WI38 (cell line): Measurements from ENCODE around the gene KCNK4.
A peak's percentile ranks its signal among the peaks of the same experiment; 100 is the strongest.

Source experiments
- H3K4me3 ChIP-seq: 2 replicates; pipeline ENCODE4 v1.5.1; 2011; ENCODE audit warnings: low read depth, mild to moderate bottlenecking, control low read depth, low read length
- TF ChIP-seq, protein P1 (sequence below): IDR thresholded peaks from 2 replicates; pipeline ENCODE4 v1.5.1; 2012; ENCODE audit warnings: low read depth, mild to moderate bottlenecking, control low read depth, low read length

The KCNK4 gene

DNA sequence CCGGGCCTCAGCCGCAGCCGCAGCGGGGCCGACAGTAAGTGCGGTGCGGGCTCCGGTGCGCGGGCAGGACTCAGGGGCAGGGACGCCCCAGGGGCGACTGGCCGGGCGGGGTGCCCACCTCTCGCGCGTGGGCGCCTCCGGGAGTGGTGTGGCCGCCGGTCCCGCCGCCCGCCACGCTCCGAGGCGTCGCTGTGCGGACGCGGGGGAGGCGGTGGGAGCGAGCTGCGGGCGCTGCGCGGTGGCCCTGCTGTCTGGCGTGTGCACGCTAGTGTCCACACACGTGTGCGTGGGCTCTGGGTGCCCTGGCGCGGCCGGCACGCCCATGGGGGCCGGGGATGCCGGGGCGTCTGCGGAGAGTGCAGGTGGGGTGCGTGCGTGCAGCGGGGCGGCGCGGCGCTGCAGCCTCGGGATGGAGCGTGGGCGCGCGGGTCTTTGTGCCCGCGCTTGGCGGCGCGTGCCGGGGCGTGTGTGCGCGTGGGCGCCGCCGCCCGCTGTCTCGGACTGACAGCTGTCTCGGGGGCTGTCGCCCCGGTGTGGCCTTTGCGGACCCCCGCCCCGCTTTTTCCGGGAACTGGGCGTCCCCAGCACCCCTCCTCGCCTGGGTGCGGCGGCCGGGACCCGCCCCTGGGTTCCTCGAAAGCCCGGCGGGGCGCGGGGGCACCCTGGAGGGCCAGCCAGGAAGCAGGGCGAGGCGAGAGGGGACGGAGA is 804 bp downstream of the KCNK4 start:
- peak overlapping the region; percentile 37 for H3K4me3 ChIP-seq
- TF ChIP-seq, protein P1, sequence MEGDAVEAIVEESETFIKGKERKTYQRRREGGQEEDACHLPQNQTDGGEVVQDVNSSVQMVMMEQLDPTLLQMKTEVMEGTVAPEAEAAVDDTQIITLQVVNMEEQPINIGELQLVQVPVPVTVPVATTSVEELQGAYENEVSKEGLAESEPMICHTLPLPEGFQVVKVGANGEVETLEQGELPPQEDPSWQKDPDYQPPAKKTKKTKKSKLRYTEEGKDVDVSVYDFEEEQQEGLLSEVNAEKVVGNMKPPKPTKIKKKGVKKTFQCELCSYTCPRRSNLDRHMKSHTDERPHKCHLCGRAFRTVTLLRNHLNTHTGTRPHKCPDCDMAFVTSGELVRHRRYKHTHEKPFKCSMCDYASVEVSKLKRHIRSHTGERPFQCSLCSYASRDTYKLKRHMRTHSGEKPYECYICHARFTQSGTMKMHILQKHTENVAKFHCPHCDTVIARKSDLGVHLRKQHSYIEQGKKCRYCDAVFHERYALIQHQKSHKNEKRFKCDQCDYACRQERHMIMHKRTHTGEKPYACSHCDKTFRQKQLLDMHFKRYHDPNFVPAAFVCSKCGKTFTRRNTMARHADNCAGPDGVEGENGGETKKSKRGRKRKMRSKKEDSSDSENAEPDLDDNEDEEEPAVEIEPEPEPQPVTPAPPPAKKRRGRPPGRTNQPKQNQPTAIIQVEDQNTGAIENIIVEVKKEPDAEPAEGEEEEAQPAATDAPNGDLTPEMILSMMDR: no peak

DNA sequence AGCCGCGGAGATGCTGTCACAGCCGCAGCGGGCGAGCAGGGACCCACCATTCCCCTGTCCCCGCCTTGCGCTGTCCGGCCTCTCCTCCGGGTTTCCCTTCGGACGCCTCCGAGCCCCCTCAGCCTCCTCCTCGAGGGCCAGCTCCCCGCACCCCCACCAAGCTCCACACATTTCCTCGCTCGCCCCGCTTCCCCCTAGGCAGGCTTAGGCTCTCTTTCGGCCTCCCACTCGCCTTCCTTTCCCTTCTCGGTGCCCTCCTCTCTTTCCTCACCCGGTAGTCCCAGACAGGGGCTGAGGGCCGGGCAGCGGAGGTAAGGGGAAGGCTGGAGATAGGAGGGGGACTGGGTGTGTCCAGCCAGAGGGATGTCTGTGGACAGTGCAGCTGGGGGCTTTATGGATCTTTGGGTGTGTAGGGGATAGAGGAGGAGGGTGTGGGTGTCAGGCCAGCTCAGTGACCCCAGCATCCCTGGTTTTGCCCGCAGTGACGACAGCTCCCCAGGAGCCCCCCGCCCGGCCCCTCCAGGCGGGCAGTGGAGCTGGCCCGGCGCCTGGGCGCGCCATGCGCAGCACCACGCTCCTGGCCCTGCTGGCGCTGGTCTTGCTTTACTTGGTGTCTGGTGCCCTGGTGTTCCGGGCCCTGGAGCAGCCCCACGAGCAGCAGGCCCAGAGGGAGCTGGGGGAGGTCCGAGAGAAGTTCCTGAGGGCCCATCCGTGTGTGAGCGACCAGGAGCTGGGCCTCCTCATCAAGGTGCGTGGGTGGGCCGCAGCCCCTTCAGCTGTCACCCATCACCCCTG is 1.6 kb downstream of the KCNK4 start:
- TF ChIP-seq, protein P1: no peak
- peak overlapping the region; percentile 37 for H3K4me3 ChIP-seq

DNA sequence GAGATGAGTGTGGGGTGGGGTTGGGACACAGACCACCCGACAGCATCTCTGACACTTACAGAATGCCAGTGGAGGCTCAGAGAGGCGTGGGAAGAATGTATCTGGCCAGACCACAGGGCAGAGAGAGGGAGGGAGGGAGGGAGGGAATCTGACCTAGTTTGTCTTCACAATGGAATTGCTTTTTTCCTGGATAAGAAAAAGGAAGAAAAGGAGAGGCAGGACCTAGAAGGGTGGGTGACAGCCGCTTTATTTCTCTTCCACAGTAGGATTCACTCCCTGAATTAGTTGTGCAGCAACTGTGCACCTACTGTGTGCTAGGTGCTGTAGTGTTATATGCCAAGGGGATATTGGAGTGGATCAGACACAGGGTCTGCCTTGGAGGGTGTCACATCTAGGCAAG is 3.7 kb downstream of the KCNK4 start:
- TF ChIP-seq, protein P1: no peak
- H3K4me3 ChIP-seq: no peak overlapping the region

DNA sequence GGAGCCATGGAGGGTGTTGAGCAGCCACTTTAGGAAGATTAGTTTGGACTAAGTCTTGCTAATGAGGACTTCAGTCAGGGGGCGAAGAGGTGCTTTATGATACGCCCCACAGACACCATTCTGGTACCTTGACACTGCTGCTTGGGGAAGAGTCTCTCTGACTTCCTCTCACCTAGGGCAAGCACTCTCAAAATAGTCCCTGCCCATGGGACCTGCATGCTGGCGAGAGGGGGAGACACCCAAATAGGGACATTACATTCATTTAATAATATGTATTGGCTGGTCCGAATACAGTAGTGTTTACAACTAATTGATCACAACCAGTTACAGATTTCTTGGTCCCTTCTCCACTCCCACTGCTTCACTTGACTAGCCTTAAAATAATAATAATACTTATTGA is 4.7 kb downstream of the KCNK4 start:
- H3K4me3 ChIP-seq: no peak overlapping the region

DNA sequence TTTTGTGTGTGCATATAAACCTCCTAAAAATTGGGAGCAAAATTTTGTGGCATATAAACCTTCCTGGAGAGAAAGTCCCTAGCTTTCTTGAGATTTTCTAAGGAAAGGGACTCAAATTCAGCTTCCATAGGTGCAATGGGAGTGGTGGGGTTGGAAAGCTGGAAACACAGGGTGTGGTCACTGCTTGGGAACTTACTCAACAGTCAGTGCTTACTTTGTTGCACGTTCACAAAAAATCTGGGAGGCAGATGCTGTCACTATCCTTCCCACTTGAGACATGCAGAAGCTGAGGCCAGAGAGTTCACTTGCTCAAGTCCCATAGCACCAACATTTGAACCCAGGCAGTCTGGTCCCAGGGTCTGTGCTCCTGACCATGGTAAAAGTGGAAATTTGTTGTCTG is 5.1 kb downstream of the KCNK4 start:
- TF ChIP-seq, protein P1: no peak

More for the DNA sequence above, 4.7 kb downstream of the KCNK4 start:
- TF ChIP-seq, protein P1: no peak

DNA sequence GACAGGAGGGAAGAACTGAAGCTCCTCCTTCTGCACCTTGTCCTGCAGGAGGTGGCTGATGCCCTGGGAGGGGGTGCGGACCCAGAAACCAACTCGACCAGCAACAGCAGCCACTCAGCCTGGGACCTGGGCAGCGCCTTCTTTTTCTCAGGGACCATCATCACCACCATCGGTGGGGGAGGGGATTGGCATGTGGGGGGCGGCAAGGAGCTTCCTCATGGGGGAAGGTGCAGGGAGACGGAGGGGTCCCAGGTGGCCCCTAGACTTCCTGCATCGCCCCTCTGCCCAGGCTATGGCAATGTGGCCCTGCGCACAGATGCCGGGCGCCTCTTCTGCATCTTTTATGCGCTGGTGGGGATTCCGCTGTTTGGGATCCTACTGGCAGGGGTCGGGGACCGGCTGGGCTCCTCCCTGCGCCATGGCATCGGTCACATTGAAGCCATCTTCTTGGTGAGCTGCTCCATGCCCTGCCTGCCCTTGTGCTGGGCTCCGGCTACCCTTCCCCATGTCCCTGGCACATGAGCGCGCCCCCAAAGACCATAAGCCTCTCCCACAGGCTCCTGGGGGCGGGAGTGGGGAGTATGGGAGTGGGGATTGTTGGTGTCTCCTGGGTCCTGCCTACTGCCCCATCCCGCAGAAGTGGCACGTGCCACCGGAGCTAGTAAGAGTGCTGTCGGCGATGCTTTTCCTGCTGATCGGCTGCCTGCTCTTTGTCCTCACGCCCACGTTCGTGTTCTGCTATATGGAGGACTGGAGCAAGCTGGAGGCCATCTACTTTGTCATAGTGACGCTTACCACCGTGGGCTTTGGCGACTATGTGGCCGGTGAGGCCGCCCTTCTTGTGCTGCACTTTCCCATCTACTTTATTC is 6.0 kb downstream of the KCNK4 start:
- no peak overlapping the region for H3K4me3 ChIP-seq
- TF ChIP-seq, protein P1: no peak

More for the DNA sequence above, 5.1 kb downstream of the KCNK4 start:
- H3K4me3 ChIP-seq: no peak overlapping the region
